Activated T-helper 9 cell treated with anti-CD3 and anti-CD28 coated beads, Interleukin-2, amount 50 U/mL, for 16 hours (primary cell): ENCODE measurements around the gene C2CD2.

Experiments
- DNase-seq: peaks from one replicate; pipeline ENCODE4 v3.0.0-alpha.2; 2020; ENCODE audit warnings: low read depth

C2CD2 gene

DNA sequence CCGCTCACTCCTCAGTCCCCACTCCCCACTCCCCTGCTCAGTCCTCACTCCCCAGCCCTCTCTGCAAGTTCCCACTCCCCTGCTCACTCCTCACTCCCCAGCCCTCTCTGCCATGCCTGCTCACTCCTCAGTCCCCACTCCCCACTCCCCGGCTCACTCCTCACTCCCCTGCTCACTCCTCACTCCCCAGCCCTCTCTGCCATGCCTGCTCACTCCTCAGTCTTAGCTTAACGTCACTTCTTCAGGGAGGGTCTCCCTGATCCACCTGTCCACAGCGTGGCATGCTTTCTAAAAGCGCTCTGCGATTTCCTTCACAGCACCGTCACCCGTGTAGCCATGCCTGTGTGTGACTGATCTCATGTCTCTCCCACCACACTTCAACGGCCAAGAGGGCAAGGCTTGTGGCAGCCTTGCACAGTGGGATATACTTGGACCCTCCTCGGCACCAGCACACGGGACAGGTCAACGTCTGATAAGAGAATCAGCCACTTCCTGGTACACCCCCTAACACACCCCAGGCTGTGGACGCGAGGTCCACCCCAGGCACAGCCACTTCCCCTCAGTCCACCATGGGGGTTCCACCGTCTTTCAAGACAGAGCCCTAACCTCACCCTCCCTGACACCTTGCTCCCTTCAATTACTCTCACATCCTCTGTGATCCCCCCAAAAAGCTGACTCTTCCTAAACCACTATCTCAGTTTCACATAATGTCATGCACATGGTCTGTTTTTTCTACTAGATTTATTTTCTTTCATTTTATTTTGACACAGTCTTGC lies 88.6 kb downstream of the C2CD2 start:
- DNase-seq, result no peak

DNA sequence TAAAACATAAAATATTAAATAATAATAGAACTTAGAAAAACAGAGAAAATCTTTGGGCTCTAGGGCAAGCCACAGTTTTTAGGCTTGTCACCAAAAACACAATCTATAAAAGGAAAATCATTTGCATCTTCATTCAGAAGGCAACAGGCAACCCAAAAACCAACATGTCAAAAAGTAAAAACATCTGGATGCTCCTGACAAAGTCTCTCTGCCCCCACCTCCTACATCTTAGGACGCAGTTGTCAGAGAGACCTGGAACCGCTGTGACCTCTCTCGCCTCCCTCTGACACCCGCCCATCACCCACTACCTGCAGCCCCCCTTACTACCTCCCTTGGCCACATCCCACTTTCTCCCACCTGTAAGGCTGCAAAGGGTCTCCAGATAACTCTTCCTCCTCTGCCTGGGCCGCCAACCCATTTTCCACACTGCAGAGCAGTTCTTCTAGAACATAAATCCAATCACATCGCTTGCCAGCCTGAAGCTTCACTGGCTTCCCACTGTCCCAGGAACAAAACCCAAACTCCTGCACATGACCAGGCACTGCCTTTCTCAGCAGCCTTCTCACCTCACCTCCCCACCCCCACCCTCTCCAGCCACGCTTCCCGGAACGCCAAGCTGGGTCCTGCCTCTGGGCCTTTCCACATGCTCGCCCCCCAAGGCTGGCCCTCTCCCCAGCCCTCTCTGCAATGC lies 89.4 kb downstream of the C2CD2 start:
- no peak for DNase-seq

DNA sequence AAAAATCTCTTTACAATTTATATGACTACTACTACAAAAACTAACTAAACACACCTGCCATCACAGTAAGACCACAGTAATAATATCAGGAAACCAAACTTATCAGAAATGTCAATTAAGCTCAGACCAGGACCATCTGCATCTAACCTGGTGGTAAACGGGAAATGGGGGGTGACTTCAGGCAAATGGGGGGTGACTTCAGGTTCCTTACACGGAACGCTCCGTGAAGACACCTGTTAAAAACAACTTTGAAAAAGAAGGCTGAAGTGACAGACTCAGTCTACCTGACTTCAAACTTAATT lies 90.4 kb downstream of the C2CD2 start:
- no peak for DNase-seq

DNA sequence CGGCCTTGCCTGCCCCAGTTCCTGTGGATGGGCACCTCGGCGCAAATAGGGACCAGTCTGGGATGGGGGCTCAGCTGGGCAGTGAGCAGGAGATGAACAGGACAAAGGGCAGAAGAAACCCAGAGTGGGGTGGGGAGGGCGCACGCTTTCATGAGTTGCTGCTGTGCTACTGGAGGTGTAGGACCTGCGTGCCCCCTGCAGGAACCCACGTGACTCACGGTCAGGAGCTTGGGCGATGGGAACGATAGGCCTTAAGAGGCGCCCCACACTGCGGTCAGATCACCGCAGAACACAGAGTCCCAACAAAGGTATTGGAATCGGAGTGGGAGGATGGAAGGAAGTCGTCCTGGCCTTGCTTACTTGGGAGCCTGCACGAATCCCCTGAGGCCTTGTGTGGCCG lies 91.8 kb downstream of the C2CD2 start:
- no peak for DNase-seq

DNA sequence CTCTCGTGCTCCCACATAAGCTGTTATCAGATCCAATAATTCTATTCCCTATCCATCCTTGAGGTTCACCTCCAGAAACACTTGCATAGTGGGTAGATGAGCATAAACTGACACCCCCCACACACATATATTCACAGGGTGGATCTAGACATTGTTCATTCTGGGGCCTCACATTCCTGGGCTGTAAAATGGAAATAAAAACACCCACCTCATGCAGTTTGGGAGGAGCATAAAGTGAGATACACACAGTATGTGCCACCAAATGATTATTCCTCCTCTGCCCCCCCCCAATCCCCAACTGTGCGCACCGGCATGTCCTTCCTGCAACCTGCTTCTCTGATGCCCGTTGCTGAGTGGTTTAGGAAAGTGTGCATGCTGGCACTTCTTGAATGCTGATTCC lies 92.6 kb downstream of the C2CD2 start:
- no peak for DNase-seq

DNA sequence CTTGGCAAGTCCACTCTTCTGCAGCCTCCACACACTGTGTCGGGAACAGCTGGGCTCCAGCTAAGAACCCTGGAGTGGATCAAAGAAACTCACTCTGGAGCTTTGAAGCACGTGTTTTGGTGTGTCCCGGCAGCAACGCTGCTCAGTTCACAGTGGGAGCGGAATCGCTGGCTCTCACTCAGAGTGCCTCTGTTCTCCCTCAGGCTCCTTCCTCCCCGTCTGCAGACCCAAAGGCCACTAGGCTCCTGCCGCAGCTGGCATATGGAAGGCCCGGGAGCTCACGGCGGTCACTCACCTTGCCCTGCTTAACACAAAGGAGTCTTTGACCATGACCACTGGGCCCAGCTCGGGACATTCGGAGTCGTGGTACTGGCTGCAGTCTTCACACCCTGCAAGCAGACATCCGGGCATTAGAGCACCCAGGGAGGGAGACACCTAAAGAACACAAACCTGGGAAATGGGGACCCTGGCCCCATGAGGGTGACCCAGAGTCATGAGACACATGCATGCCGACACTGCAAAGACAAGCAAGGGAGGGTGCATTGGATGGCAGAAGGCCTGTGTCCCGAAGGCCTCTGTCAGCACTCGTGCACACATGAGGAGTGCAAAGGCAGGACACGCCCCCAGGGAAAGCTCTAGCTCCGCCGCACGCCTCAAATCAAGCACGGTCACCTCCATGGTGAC lies 94.4 kb downstream of the C2CD2 start:
- no peak for DNase-seq

DNA sequence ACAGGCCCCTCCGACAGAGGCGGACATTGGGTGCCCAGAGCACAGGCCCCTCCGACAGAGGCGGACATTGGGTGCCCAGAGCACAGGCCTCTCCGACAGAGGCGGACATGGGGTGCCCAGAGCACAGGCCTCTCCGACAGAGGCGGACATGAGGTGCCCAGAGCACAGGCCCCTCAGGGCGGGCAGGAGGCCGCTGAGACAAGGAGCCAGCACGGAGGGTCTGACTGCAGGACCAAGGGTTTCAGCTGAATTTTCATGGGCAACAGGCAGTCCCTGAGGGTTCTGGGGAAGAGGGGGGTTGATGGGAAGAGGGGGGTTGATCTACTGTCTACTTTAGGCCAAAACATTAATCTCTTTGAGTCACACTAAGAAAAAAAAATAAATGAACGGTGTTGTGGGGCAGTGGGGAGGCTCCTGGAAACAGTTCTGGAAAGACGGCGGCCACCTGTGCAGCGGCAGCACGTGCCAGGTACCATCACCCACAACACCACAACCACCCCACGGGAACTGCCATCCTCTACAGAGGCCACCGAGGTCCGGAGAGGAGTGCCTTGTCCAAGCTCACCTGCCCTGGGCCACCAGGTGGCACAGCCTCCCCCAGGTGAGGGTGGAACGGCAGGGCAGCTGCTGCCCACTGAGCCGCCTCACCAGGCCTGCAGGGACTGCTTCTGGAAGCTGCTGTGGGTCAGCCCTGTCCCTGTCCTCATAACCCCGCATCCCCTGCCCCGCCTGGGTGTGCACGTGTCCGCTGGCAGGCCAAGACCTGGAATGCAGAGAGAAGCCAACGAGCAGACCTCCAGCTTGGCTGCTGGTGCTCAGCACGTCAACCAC lies 95.1 kb downstream of the C2CD2 start:
- DNase-seq, result no peak

DNA sequence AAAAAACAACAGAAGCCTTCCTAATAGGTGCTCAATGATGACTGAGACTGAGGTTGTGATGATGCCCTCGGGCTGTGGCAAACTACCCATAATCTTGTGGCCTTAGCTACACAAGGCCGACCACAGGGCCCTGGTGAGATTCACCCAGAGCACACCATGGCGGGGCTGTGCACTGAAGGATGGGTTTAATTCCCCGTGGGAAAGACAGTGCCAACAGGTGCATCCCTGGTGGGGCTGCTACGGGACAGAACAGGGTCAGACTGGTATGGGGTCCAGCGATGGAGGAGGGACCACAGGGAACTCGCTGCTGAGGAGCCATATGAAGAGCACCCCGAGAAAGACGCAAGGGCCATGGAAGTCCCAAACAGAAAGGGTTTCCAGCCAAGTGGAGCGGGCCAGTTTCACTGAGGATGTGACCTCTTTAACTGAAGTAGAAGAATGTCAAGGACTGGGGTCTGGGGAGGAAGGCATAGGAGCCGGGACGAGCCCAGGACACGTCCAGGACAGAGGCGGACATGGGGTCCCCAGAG lies 96.0 kb downstream of the C2CD2 start:
- DNase-seq, result no peak

DNA sequence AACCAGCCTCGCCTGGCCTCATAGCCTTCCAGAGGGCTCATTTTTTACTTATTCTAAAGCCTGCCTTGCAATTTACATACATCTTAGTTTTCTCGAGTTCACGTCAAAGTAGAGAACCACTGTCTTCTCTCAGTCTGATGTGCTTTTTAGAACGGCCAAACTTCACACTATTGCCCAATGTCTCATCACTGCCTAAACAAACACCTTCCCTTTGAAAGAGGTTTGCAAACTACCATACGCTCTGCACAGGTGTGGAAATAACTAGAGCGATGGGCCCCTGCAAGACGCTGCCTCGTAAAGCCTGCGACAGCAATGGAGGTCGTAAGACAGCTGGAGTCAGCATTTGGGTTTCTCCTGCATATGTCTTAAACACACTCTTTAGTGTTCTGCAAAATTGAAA lies 97.2 kb downstream of the C2CD2 start:
- DNase-seq, result no peak

DNA sequence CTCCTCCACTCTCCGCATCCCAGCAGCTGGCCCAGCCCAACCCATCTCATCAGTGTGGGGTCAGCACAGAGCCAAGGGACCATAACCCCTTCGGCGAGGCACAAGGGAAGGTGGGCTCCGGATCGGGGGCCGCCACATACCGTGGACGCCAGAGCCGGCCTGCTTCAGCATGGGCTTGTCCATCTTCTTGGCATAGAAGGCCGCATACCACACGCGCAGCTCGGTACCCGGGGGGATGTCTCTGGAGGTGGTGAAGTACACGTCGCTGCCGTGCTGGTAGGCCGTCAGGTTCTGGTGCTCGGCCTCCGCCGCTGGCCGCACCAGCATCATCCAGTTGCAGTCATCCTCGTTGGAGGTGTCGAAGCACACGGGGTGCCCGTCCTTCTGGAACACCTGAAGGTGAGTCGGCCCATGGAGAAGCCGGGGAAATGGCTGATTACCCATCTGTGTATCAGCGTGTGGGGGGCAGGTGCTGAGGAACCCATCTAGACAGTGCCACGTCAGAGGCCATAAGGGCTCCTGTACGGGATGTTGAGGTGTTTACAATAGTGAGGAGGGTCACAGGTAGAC lies 99.3 kb downstream of the C2CD2 start:
- no peak for DNase-seq

DNA sequence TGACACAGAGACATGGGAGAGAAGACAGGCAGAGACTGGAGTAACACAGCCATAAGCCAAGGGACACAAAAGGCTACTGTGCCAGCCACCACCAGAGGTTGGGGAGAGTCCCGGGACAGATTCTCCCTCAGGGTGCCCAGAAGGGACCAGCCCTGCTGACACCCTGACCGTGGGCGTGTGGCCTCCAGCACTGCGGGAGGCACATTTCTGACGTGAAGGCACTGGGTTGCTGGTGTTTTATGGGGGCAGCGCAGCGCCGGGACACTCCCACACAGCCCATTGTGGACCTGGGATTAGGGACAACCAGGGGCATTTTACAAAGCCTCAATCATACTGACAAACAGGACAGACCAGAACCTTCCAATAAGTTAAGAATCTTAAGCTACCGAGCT lies 100.9 kb downstream of the C2CD2 start:
- DNase-seq, result no peak

DNA sequence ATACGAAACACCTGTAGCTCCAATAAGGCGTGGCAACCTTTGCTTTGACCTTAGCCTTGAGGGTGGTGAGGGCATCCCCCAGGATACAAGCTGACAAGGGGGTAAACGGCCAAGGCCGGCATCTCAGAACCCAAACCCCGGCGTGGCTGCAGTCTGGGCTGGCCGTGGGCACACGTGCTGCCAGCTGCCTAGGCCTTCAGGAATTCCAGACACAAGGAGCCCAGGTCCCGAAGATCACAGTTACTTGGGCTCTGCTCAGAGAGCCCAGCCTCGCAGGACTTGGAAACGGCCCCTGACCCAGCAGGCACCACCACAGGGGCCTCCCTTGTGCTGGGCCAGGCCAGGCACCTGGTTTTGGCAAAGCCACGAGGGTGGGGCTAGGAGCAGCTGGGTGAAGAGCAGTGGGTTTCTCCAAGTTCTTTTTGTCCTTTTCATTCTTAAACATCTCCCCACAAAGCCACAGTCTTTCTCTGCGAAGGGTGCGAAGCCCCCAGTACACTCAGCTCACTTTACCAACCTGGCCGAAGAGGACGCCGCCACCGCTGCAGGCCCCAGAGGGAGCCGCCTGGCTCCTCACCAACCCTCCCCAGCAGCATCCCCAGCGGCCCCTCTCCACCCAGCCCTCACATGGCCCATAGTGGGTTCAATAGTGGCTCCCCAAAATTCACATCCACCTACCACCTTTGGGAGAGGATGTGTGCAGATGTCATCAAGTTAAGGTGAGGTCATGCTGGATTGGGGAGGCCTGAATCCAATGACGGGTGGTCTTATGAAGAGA lies 101.5 kb downstream of the C2CD2 start:
- no peak for DNase-seq

DNA sequence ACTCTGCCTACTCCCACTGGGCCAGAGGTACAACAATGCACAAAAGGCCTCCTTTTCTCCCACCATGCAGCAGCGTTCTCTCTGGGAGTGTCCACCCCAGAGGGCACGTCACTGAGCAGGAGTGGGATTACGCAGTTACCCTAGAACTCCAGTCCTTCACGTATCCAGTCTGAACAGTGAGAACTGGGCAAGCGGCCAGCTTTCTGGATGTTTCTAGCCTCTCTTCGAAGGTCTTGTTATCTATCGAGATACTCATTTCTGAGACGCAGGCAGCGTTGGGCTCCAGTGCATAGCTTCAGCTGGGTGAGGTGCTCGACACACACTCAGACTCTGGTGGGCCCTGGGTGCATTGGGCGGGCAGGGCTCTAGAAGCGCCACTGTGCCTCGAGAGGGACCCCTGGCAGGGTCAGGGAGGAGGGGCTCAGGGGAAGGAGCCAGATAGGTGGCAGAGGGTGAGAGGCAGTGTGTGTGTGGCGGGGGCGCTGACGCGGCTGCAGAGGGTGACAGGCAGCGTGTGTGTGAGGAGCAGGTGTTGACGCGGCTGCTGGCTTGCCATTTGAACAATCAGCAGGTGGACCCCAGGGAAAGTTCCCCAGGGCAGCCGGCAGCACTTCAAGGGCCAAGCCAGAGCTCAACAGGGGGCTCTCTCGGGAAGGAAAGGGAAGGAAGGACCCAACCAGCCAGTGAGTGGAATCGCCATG lies 102.6 kb downstream of the C2CD2 start:
- no peak for DNase-seq

DNA sequence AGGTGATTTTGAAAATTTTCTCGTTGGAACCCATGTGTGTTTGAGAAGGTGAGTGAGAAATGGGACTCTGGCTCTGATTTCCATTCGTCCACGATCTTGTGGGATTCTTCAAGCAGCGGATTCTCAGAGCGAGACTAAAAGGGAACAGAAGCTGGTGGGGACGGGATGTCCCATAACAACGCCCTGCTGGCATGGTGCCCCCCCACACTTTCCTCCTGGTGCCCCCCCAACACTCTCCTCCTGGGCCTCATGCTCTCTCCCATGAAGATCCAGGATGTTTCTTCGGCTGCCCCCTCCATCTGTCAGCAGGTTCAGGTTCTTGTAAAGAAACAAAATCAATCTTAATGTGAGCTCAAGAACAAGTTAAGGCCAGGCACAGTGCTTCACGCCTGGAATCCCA lies 103.7 kb downstream of the C2CD2 start:
- DNase-seq, result no peak

DNA sequence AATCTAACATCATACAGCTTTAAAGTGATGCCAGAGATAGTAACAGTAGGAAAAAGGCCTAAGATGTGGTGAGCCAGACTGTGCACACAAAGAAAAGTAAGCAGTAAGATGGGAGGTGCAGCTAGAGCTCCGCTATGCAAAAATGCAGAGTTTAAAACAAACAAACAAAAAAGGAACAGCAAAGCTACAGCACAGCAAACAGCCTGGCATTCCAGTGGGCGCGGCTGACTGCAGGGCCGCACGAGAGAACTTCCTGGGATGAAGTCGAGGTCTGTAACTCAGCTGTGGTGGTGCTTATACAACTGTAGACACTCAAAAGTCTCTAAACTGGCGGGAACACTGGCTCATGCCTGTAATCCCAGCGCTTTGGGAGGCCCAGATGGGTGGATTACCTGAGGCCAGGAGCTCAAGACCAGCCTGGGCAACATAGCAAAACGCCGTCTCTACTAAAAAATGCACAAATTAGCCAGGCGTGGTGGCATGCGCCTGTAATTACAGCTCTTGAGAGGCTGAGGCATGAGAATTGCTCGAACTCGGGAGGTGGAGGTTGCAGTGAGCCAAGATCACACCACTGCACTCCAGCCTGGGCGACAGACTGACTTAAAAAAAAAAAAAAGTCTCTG lies 104.7 kb downstream of the C2CD2 start:
- DNase-seq, result no peak

DNA sequence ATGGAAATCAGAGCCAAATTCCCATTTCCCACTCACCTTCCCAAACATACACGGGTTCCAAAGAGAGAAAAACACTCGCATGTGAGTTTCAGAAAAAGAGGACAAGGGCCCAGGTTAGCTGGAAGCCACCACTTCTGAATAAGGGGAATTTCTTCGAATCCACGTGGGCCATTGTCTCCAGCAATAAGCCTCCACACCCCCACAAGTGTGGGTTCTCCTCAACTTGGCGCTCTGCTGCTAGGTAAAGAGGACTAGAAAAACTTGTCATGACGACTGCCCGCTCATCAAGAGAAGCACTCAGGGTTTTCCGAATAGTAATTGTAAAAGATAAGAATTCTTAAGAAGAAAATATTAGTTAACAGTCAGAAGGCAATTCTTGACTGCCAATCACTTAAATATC lies 105.3 kb downstream of the C2CD2 start:
- no peak for DNase-seq

DNA sequence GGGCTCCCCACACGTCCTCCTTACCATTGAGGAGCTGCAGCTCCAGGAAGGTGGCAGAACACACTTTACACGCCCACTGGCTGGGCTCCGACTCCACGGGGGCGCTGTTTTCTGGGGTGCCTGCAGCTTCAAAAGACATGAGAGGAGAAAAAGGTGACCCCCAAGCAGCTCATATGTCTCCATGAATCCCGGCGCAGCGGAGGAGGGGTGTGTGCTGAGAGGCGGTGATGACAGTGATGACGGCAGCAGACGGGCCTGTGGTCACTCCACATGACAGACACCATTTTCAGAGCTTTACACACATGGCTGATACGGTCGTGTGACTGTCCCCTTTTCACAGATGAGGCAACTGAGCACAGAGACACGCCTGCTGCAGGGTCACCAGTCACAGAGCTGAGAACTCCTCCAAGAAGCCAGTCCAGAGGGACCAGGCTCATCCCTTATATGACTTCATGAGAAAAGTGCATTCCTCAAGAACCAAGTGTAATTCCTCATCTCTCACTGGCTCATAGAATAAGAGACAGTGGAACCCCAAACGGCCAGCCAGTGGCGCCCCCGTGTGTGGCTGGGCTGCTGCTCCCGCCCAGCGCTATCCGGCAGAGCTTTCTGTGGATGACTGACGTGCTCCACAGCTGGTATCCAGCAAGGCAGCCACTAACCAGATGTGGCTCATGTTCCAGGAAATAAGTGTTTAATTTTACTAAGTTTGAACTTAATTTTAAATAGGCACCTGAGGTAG lies 106.6 kb downstream of the C2CD2 start:
- DNase-seq, result no peak

DNA sequence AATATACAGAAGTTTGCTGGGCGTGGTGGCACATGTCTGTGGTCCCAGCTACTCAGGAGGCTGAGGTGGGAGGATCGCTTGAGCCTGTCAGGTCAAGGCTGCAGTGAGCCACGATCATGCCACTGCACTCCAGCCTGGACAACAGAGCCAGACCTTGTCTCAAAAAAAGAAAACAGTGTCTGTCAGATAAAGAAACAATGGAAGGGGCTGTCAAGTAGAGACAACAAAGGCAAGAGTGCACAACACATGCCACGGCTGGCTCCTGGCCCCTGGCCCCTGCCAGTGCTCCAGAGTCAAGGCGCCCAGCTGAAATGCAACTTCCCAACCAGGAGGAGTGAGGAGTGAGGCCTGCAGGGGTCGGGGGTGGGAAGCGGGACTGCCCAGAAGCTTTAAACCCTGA lies 107.3 kb downstream of the C2CD2 start:
- DNase-seq, result no peak

DNA sequence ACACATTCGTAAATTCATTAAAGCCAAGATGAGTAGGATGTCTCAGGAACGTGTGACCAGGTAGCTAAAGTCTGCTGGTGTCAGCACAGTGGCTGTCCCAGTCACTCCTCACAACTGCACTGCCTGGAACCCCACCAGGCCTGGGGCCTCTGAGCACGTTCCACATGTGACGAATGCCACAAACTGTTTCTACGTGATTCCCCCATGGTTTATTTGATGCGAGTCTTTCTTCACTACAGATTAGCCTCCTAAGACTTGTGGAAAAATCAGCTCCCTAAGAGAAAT lies 107.8 kb downstream of the C2CD2 start:
- DNase-seq, result no peak
